ENCODE data around the gene ITGA1. TPM values are rescaled to one million over a fixed set of nuclear protein-coding genes. Genes with fewer than 3 reads are reported as not detected.

The ITGA1 gene
- total RNA-seq, 4 donors from 2014 or later: 21.2 to 49.5 (median 43.1) TPM

- Histone ChIP-seq H3K27ac (no peak overlapping the region), H3K36me3 (peaks cover 0 to 3% (median 0%) of the 10 kb centered on the region in 3 donors), H3K27me3 (no peaks in the 10 kb centered on the region), H3K4me3 (no peak overlapping the region), H3K9me3 (no peaks in the 10 kb centered on the region), H3K4me1 (peaks cover 0 to 7% (median 0%) of the 10 kb centered on the region in 4 donors)
- no peak for DNase-seq
- TF ChIP-seq POLR2A (IDR thresholded peaks at IDR 0.05) (no peak), CTCF (IDR thresholded peaks at IDR 0.05) (no peak)
Measured at GRCh38 chr5:52854949-52855348, 67.2 kb downstream of the ITGA1 start.

GRCh38 chr5:52856564-52856963 lies 68.8 kb downstream of the ITGA1 start:
- Histone ChIP-seq H3K27me3 (no peaks in the 10 kb centered on the region), H3K4me3 (no peak overlapping the region), H3K9me3 (no peaks in the 10 kb centered on the region), H3K36me3 (peaks cover 0 to under 1% (median 0%) of the 10 kb centered on the region in 3 donors), H3K27ac (peak overlapping the region in 1 of 4 donors; percentile 2), H3K4me1 (peaks cover 0 to 7% (median 0%) of the 10 kb centered on the region in 4 donors)
- TF ChIP-seq CTCF (IDR thresholded peaks at IDR 0.05) (no peak), POLR2A (IDR thresholded peaks at IDR 0.05) (no peak)
- DNase-seq: no peak

- Histone ChIP-seq H3K27me3 (no peaks in the 10 kb centered on the region), H3K4me3 (no peak overlapping the region), H3K4me1 (no peaks in the 10 kb centered on the region), H3K27ac (peak overlapping the region in 1 of 4 donors; percentile 26), H3K9me3 (no peaks in the 10 kb centered on the region), H3K36me3 (no peaks in the 10 kb centered on the region)
- no peak for DNase-seq
- TF ChIP-seq CTCF (IDR thresholded peaks at IDR 0.05) (no peak), POLR2A (IDR thresholded peaks at IDR 0.05) (no peak)
Measured at GRCh38 chr5:52859628-52860027, 71.9 kb downstream of the ITGA1 start.

GRCh38 chr5:52861368-52861767 lies 73.7 kb downstream of the ITGA1 start:
- no peak overlapping the region for H3K4me3 ChIP-seq
- H3K4me1 ChIP-seq: no peaks in the 10 kb centered on the region
- no peak for DNase-seq
- H3K27ac ChIP-seq: no peak overlapping the region
- H3K36me3 ChIP-seq: peaks cover 0 to 16% (median 0%) of the 10 kb centered on the region in 3 donors
- no peaks in the 10 kb centered on the region for H3K9me3 ChIP-seq
- H3K27me3 ChIP-seq: no peaks in the 10 kb centered on the region
- TF ChIP-seq CTCF (IDR thresholded peaks at IDR 0.05) (no peak), POLR2A (IDR thresholded peaks at IDR 0.05) (no peak)

- H3K4me3 ChIP-seq: no peak overlapping the region
- H3K27me3 ChIP-seq: no peaks in the 10 kb centered on the region
- no peaks in the 10 kb centered on the region for H3K4me1 ChIP-seq
- no peaks in the 10 kb centered on the region for H3K9me3 ChIP-seq
- H3K27ac ChIP-seq: peak overlapping the region in 2 of 4 donors; percentile 38 to 56
- peaks cover 0 to 29% (median 0%) of the 10 kb centered on the region in 3 donors for H3K36me3 ChIP-seq
- no peak for DNase-seq
- TF ChIP-seq CTCF (IDR thresholded peaks at IDR 0.05) (no peak), POLR2A (IDR thresholded peaks at IDR 0.05) (no peak)
Measured at GRCh38 chr5:52863715-52864290, 76.1 kb downstream of the ITGA1 start.
